OCI-LY7 (cell line): ENCODE results near the gene AKR1E2. TPM values are rescaled to one million over a fixed set of nuclear protein-coding genes. Genes with fewer than 3 reads are reported as not detected.

Source experiments
- BruUV-seq: library from RNA; stranded (reverse); fragments of 400-500 nt; replicated peaks from 2 replicates; lab custom pipeline; 2021; lab: Mats Ljungman, UMichigan
- CTCF ChIA-PET: fragments of 300-600 bp; sonication (Branson Sonifier 250); formaldehyde crosslinking; loops from one replicate; lab custom pipeline; 2022; ENCODE audit warnings: antibody characterized with exemption; ENCODE audit not compliant: unreplicated experiment; lab: Charles Lee
- POLR2A ChIA-PET: fragments of 300-600 bp; sonication (Branson Sonifier 250); formaldehyde crosslinking; loops from one replicate; lab custom pipeline; 2022; ENCODE audit warnings: antibody characterized with exemption; lab: Charles Lee
- DNase-seq: peaks from one replicate; pipeline ENCODE4 v3.0.0-alpha.2; 2015; ENCODE audit warnings: low spot score
- H2AFZ ChIP-seq: fragments of 200-600 bp; sonication (generic), shearing (Covaris generic); 2 replicates; pipeline ENCODE4 v1.6.1; 2014; ENCODE audit warnings: mild to moderate bottlenecking, antibody characterized with exemption, low read length, moderate library complexity
- H3K27ac ChIP-seq: fragments of 200-600 bp; sonication (generic); 2 replicates; pipeline ENCODE4 v1.5.1; 2014; ENCODE audit warnings: mixed run types, low read depth, mild to moderate bottlenecking, moderate library complexity, low read length, inconsistent platforms; ENCODE audit not compliant: poor library complexity, severe bottlenecking
- H3K36me3 ChIP-seq: fragments of 200-600 bp; sonication (generic); 2 replicates; pipeline ENCODE4 v1.6.1; 2014; ENCODE audit warnings: mild to moderate bottlenecking, antibody characterized with exemption, low read length, moderate library complexity, mixed read lengths; ENCODE audit not compliant: insufficient read depth
- H3K4me1 ChIP-seq: fragments of 200-600 bp; sonication (generic); 2 replicates; pipeline ENCODE4 v1.5.1; 2014; ENCODE audit warnings: mild to moderate bottlenecking, low read length; ENCODE audit not compliant: insufficient read depth, poor library complexity, severe bottlenecking
- H3K4me2 ChIP-seq: fragments of 200-600 bp; sonication (generic); 2 replicates; pipeline ENCODE4 v1.6.1; 2014; ENCODE audit warnings: mild to moderate bottlenecking, low read length
- H3K4me3 ChIP-seq: fragments of 200-600 bp; sonication (generic); 2 replicates; pipeline ENCODE4 v1.5.1; 2014; ENCODE audit warnings: mild to moderate bottlenecking, low read depth, low read length; ENCODE audit not compliant: poor library complexity, severe bottlenecking
- H3K79me2 ChIP-seq: fragments of 200-600 bp; sonication (generic); 2 replicates; pipeline ENCODE4 v1.6.1; 2016; ENCODE audit warnings: low read depth, mild to moderate bottlenecking, low read length, moderate library complexity, mixed read lengths; ENCODE audit not compliant: insufficient read depth
- H3K9me2 ChIP-seq: fragments of 200-600 bp; sonication (generic); 2 replicates; pipeline ENCODE4 v1.6.1; 2016; ENCODE audit warnings: mild to moderate bottlenecking, low read length, mixed read lengths; ENCODE audit not compliant: insufficient read depth
- H3K9me3 ChIP-seq: fragments of 200-600 bp; sonication (generic); 2 replicates; pipeline ENCODE4 v1.6.1; 2014; ENCODE audit warnings: mild to moderate bottlenecking, mixed run types, low read length, mixed read lengths
- H4K20me1 ChIP-seq: fragments of 200-600 bp; sonication (generic); 2 replicates; pipeline ENCODE4 v1.6.1; 2014; ENCODE audit warnings: mild to moderate bottlenecking, antibody characterized with exemption, low read length, moderate library complexity, mixed read lengths; ENCODE audit not compliant: insufficient read depth
- CTCF ChIP-seq: fragments of 200-600 bp; sonication (generic); conservative IDR thresholded peaks from 2 replicates; pipeline ENCODE4 v1.5.1; 2014; ENCODE audit warnings: mild to moderate bottlenecking, antibody characterized with exemption, low read length, moderate library complexity, mixed read lengths
- EZH2phosphoT487 ChIP-seq: fragments of 200-600 bp; sonication (generic); IDR thresholded peaks from 2 replicates; pipeline ENCODE4 v1.6.1; 2018; ENCODE audit warnings: low read depth, borderline replicate concordance, mild to moderate bottlenecking, mixed run types, antibody characterized with exemption, low read length, moderate library complexity, mixed read lengths
- intact Hi-C: fragments of 100-400 bp; cut with micrococcal nuclease; formaldehyde crosslinking; loops from one replicate; pipeline ENCODE4 v1.10.0; 2022; ENCODE audit not compliant: unreplicated experiment
- total RNA-seq, 2 experiments: library from RNA; depleted of rRNA in 1 of 2; stranded (reverse); fragments of >200 nt in 1 of 2; shearing (Covaris generic) in 1 of 2; gene quantifications; 2 replicates each; pipeline ENCODE4 v1.2.3, GENCODE V29; 2014 to 2022

The AKR1E2 gene
- total RNA-seq, 2 experiments from 2014 or later = not detected

GRCh38 chr10:4833286-4833685 lies 7.3 kb downstream of the AKR1E2 start:
- Histone ChIP-seq H3K79me2 (no peaks in the 10 kb centered on the region), H3K4me3 (no peak overlapping the region), H4K20me1 (no peaks in the 10 kb centered on the region), H3K4me1 (no peaks in the 10 kb centered on the region), H3K9me3 (no peaks in the 10 kb centered on the region), H2AFZ (no peak overlapping the region), H3K36me3 (no peaks in the 10 kb centered on the region), H3K4me2 (no peak overlapping the region), H3K9me2 (no peaks in the 10 kb centered on the region), H3K27ac (no peak overlapping the region)
- ChIA-PET POLR2A (interaction anchor here (1.1 kb wide), 1 partner anchor 13 kb away, joined by 3 read pairs; no protein-coding TSS in a partner anchor), CTCF (no interaction called here)
- intact Hi-C loops = no loop called here
- no peak for TF ChIP-seq CTCF
- no peak for TF ChIP-seq EZH2phosphoT487
- DNase-seq = no peak
- BruUV-seq = no TSS peak

- CTCF ChIA-PET = interaction anchor here (0.5 kb wide), 1 partner anchor 693 kb away, joined by 4 read pairs; no protein-coding TSS in a partner anchor
- intact Hi-C loops = no loop called here
- no peak for TF ChIP-seq EZH2phosphoT487
- no peak for TF ChIP-seq CTCF
- Histone ChIP-seq H3K79me2 (no peaks in the 10 kb centered on the region), H3K9me2 (no peaks in the 10 kb centered on the region), H3K4me1 (no peaks in the 10 kb centered on the region), H3K36me3 (no peaks in the 10 kb centered on the region), H3K9me3 (no peaks in the 10 kb centered on the region), H2AFZ (no peak overlapping the region), H4K20me1 (no peaks in the 10 kb centered on the region), H3K27ac (no peak overlapping the region), H3K4me3 (no peak overlapping the region), H3K4me2 (no peak overlapping the region)
- POLR2A ChIA-PET = no interaction called here
- no peak for DNase-seq
- no TSS peak for BruUV-seq
Observed at GRCh38 chr10:4834898-4835405, 8.9 kb downstream of the AKR1E2 start.

- no peak overlapping the region for H2AFZ ChIP-seq
- intact Hi-C loops = no loop called here
- no TSS peak for BruUV-seq
- CTCF ChIA-PET = no interaction called here
- POLR2A ChIA-PET = interaction anchor here (0.6 kb wide), 1 partner anchor 52 kb away, joined by 3 read pairs; no protein-coding TSS in a partner anchor
- H3K9me3 ChIP-seq = no peaks in the 10 kb centered on the region
- no peak overlapping the region for H3K27ac ChIP-seq
- H3K36me3 ChIP-seq = no peaks in the 10 kb centered on the region
- H3K4me1 ChIP-seq = no peaks in the 10 kb centered on the region
- no peak overlapping the region for H3K4me3 ChIP-seq
- H3K4me2 ChIP-seq = no peak overlapping the region
- DNase-seq = no peak
- TF ChIP-seq CTCF (no peak), EZH2phosphoT487 (no peak)
- H3K79me2 ChIP-seq = no peaks in the 10 kb centered on the region
- no peaks in the 10 kb centered on the region for H3K9me2 ChIP-seq
- no peaks in the 10 kb centered on the region for H4K20me1 ChIP-seq
Observed at GRCh38 chr10:4835494-4835918, 9.5 kb downstream of the AKR1E2 start.
